ENCODE results near the gene TRIM74. TPM values are rescaled to one million over a fixed set of nuclear protein-coding genes. Genes with fewer than 3 reads are reported as not detected.
A peak's percentile ranks its signal among the peaks of the same experiment; 100 is the strongest.

Gene TRIM74
- total and polyA plus RNA-seq, 9 of the 15 experiments (the other 6 are each of a cell fraction or from before 2014, with no cell fraction given), result not detected

GRCh38 chr7:72924733-72925545, 44.3 kb downstream of the TRIM74 start, which contains the start of gene POM121 (continued):
- TF ChIP-seq ZNF232 (CRISPR knock-in tag; IDR thresholded peaks at IDR 0.05), result 0 out of 2 replicates have a peak, but pooled peaks have one; percentile 37
- peak; percentile 46; the same call in 1 of the 2 replicates for TF ChIP-seq DIDO1 (tag; IDR thresholded peaks at IDR 0.05; ENCODE audit: low read depth)
- no peak for TF ChIP-seq HEY1 (CRISPR knock-in tag; IDR thresholded peaks at IDR 0.05; ENCODE audit: borderline replicate concordance)
- 0 out of 2 replicates have a peak, but pooled peaks have one; percentile 4 for TF ChIP-seq ZBTB7A (IDR thresholded peaks at IDR 0.05; ENCODE audit: borderline replicate concordance, control insufficient read depth, low read depth, low read length)
- TF ChIP-seq, protein P1, sequence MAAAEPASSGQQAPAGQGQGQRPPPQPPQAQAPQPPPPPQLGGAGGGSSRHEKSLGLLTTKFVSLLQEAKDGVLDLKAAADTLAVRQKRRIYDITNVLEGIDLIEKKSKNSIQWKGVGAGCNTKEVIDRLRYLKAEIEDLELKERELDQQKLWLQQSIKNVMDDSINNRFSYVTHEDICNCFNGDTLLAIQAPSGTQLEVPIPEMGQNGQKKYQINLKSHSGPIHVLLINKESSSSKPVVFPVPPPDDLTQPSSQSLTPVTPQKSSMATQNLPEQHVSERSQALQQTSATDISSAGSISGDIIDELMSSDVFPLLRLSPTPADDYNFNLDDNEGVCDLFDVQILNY (CRISPR knock-in tag; IDR thresholded peaks at IDR 0.05), result 0 out of 2 replicates have a peak, but pooled peaks have one; percentile 75
- 0 out of 2 replicates have a peak, but pooled peaks have one; percentile 31 for TF ChIP-seq ETV5 (CRISPR knock-in tag; IDR thresholded peaks at IDR 0.05; ENCODE audit: low read depth)
- peak in 1 of 2 experiments; percentile 79; a peak in 2 of 4 replicates for TF ChIP-seq CSDE1 (IDR thresholded peaks at IDR 0.05)
- TF ChIP-seq NR4A1 (CRISPR knock-in tag; IDR thresholded peaks at IDR 0.05), result 0 out of 2 replicates have a peak, but pooled peaks have one; percentile 35
- 0 out of 2 replicates have a peak, but pooled peaks have one; percentile 58 for TF ChIP-seq NR4A1 (tag; IDR thresholded peaks at IDR 0.05)
- TF ChIP-seq XRCC5 (IDR thresholded peaks at IDR 0.05; ENCODE audit: low read depth, low read length), result 0 out of 2 replicates have a peak, but pooled peaks have one; percentile 40
- peak; percentile 70 for TF ChIP-seq TBP (optimal IDR thresholded peaks at IDR 0.05; ENCODE audit: low read depth, low read length)
- 0 out of 4 replicates have a peak, but pooled peaks of 1 of the 2 experiments have one; percentile 59 for TF ChIP-seq ARNT (IDR thresholded peaks at IDR 0.05)
- TF ChIP-seq NR2C2 (CRISPR knock-in tag; IDR thresholded peaks at IDR 0.05), result peak; percentile 23; the same call in 1 of the 2 replicates
- peak; percentile 50 for TF ChIP-seq NR2C2 (tag; IDR thresholded peaks at IDR 0.05)
- peak; percentile 86; the same call in 1 of the 2 replicates for TF ChIP-seq SMAD4 (CRISPR knock-in tag; conservative IDR thresholded peaks at IDR 0.05)
- TF ChIP-seq CHAMP1 (IDR thresholded peaks at IDR 0.05), result no peak
- peak; percentile 56 for TF ChIP-seq GABPB1 (CRISPR knock-in tag; IDR thresholded peaks at IDR 0.05)
- peak in 1 of 3 experiments; percentile 13; a peak in 1 of 6 replicates for TF ChIP-seq CTCF (IDR thresholded peaks at IDR 0.05 in 2 of 3, conservative IDR thresholded peaks at IDR 0.05 in 1 of 3; ENCODE audit: insufficient read depth in 2 of 3, low read depth in 1 of 3, low read length in 3 of 3)
- no peak for TF ChIP-seq PYGO2 (tag; IDR thresholded peaks at IDR 0.05)
- TF ChIP-seq MTA2 (IDR thresholded peaks at IDR 0.05; ENCODE audit: low read depth), result no peak
- TF ChIP-seq, protein P2, sequence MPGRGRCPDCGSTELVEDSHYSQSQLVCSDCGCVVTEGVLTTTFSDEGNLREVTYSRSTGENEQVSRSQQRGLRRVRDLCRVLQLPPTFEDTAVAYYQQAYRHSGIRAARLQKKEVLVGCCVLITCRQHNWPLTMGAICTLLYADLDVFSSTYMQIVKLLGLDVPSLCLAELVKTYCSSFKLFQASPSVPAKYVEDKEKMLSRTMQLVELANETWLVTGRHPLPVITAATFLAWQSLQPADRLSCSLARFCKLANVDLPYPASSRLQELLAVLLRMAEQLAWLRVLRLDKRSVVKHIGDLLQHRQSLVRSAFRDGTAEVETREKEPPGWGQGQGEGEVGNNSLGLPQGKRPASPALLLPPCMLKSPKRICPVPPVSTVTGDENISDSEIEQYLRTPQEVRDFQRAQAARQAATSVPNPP (IDR thresholded peaks at IDR 0.05; ENCODE audit: borderline replicate concordance, insufficient read depth, insufficient read length), result no peak

Data from K562 (cell line).